GM10266 (cell line): ENCODE measurements around the gene TTC3.

Source experiments
- DNase-seq: peaks from one replicate; pipeline ENCODE4 v3.0.0; 2012; ENCODE audit errors: extremely low spot score
- TF ChIP-seq, protein P1 (sequence below): IDR thresholded peaks from 2 replicates; pipeline ENCODE4 v1.5.1; 2012; ENCODE audit warnings: mild to moderate bottlenecking, low read depth; ENCODE audit not compliant: control insufficient read depth, insufficient read depth; ENCODE audit errors: missing control alignments

The TTC3 gene

GRCh38 chr21:37195610-37196009 is 122.6 kb downstream of the TTC3 start:
- TF ChIP-seq, protein P1, sequence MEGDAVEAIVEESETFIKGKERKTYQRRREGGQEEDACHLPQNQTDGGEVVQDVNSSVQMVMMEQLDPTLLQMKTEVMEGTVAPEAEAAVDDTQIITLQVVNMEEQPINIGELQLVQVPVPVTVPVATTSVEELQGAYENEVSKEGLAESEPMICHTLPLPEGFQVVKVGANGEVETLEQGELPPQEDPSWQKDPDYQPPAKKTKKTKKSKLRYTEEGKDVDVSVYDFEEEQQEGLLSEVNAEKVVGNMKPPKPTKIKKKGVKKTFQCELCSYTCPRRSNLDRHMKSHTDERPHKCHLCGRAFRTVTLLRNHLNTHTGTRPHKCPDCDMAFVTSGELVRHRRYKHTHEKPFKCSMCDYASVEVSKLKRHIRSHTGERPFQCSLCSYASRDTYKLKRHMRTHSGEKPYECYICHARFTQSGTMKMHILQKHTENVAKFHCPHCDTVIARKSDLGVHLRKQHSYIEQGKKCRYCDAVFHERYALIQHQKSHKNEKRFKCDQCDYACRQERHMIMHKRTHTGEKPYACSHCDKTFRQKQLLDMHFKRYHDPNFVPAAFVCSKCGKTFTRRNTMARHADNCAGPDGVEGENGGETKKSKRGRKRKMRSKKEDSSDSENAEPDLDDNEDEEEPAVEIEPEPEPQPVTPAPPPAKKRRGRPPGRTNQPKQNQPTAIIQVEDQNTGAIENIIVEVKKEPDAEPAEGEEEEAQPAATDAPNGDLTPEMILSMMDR = no peak
- DNase-seq = no peak

GRCh38 chr21:37196847-37197246 is 123.8 kb downstream of the TTC3 start:
- TF ChIP-seq, protein P1 = no peak
- no peak for DNase-seq

- DNase-seq = no peak
- TF ChIP-seq, protein P1 = no peak
These were observed 124.7 kb downstream of the TTC3 start for GRCh38 chr21:37197746-37198145.

GRCh38 chr21:37199057-37199924 is 126.2 kb downstream of the TTC3 start:
- DNase-seq = no peak
- TF ChIP-seq, protein P1 = no peak

GRCh38 chr21:37200641-37201480 is 127.8 kb downstream of the TTC3 start:
- DNase-seq = no peak

DNA sequence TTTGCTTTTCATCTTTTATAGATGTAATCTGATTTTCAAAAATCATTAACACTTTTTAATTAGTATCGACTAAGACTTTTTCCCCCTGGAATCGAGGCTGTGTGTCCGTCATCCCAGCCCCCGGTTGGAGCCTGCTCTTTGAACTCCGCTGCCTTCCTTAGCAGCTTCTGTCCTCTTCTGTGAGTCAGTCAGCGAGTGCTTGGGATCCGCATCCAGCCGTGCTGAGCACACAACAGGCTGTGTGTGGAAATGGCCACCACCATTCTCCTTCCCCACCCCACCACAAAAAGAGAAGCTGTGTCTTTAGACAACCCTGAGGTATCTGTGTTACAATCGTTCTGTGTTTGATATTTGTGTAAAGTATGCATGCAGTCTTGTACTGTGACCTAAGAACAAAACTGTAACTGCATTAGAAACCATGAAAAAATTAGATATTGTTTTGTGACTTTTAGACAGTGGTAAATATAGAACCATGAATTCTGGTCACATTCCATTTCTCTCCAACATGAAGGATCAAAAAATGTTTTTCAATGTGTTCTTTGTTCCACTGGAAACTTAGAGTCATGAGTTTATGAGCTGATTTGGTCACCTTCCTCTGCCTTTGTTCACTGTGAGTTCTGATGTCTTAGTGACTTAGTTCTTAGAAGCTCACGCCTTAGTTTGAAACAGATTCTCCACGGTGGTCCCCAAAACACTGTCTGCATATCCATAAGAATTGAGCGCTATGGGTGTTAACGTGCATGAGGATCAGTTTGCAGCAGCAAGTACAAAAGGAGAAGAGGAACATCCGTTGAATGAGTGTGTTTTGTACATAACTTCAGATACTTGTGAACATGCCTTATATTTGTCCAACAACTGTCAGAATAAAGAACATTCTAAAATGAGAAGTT is 129.4 kb downstream of the TTC3 start:
- TF ChIP-seq, protein P1 = no peak
- DNase-seq = no peak

More at GRCh38 chr21:37200641-37201480, 127.8 kb downstream of the TTC3 start:
- TF ChIP-seq, protein P1 = no peak
